ENCODE data around the gene INSR.

INSR gene

DNA sequence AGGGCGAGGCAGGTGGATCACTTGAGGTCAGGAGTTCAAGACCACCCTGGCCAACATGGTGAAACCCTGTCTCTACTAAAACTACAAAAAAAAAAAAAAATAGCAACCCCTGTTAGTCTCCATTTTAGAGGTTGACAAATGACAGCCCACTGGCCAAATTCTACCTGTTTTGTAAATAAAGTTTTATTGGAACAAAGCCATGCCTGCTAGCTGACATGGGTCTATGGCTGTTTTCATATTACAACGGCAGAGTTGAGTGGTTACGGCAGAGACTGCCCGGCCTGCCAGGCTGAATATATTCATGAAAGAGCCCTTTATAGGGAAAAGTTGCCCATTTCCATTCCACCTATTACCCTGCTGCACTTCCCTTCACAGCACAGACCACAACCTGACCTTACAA is 121.4 kb downstream of the INSR start:
- Histone ChIP-seq H3K36me3 (ENCODE audit: insufficient read depth) (peaks cover 24% of the 10 kb centered on the region; the same call in 1 of the 2 replicates), H3K4me1 (ENCODE audit: low read depth, poor library complexity, severe bottlenecking) (no peaks in the 10 kb centered on the region), H3K4me2 (no peak overlapping the region), H3K4me3 (IDR thresholded peaks at IDR 0.05; ENCODE audit: insufficient read depth, low read depth, low read length) (no peak overlapping the region), H3K79me2 (ENCODE audit: insufficient read depth, low read depth) (0 out of 2 replicates have a peak, but pooled peaks cover 4% of the 10 kb centered on the region), H3K9ac (no peak overlapping the region), H4K20me1 (ENCODE audit: insufficient read depth) (no peaks in the 10 kb centered on the region), H2AFZ (ENCODE audit: low read depth) (no peak overlapping the region), H3K27ac (no peak overlapping the region), H3K27me3 (ENCODE audit: insufficient read depth, low read depth) (no peaks in the 10 kb centered on the region)
- TF ChIP-seq, protein P1, sequence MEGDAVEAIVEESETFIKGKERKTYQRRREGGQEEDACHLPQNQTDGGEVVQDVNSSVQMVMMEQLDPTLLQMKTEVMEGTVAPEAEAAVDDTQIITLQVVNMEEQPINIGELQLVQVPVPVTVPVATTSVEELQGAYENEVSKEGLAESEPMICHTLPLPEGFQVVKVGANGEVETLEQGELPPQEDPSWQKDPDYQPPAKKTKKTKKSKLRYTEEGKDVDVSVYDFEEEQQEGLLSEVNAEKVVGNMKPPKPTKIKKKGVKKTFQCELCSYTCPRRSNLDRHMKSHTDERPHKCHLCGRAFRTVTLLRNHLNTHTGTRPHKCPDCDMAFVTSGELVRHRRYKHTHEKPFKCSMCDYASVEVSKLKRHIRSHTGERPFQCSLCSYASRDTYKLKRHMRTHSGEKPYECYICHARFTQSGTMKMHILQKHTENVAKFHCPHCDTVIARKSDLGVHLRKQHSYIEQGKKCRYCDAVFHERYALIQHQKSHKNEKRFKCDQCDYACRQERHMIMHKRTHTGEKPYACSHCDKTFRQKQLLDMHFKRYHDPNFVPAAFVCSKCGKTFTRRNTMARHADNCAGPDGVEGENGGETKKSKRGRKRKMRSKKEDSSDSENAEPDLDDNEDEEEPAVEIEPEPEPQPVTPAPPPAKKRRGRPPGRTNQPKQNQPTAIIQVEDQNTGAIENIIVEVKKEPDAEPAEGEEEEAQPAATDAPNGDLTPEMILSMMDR (conservative IDR thresholded peaks at IDR 0.05; ENCODE audit: low read depth, low read length), result no peak

DNA sequence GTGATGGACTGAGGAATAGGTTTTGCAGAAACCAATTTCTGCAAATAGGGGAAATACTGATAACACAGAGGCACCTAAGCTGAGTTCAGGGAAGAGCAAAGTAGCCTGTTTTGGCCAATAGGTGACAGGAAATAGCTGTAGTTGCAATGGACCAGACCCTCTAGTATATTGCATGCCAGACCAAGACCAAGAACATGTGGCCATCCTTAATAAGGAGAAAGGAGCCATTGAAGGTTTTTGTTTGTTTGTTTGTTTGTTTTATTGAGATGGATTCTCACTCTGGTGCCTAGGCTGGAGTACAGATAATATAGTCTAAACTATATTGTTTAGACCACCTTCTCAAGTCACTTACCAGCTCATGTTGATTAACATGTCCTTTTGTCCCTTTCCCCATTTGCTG is 123.2 kb downstream of the INSR start:
- Histone ChIP-seq H3K9ac (no peak overlapping the region), H3K79me2 (ENCODE audit: insufficient read depth, low read depth) (no peaks in the 10 kb centered on the region), H4K20me1 (ENCODE audit: insufficient read depth) (no peaks in the 10 kb centered on the region), H3K27ac (no peak overlapping the region), H3K36me3 (ENCODE audit: insufficient read depth) (peaks cover 24% of the 10 kb centered on the region; the same call in 1 of the 2 replicates), H2AFZ (ENCODE audit: low read depth) (no peak overlapping the region), H3K27me3 (ENCODE audit: insufficient read depth, low read depth) (no peaks in the 10 kb centered on the region), H3K4me1 (ENCODE audit: low read depth, poor library complexity, severe bottlenecking) (no peaks in the 10 kb centered on the region), H3K4me3 (IDR thresholded peaks at IDR 0.05; ENCODE audit: insufficient read depth, low read depth, low read length) (no peak overlapping the region), H3K4me2 (no peak overlapping the region)
- TF ChIP-seq, protein P1 (conservative IDR thresholded peaks at IDR 0.05; ENCODE audit: low read depth, low read length), result no peak

DNA sequence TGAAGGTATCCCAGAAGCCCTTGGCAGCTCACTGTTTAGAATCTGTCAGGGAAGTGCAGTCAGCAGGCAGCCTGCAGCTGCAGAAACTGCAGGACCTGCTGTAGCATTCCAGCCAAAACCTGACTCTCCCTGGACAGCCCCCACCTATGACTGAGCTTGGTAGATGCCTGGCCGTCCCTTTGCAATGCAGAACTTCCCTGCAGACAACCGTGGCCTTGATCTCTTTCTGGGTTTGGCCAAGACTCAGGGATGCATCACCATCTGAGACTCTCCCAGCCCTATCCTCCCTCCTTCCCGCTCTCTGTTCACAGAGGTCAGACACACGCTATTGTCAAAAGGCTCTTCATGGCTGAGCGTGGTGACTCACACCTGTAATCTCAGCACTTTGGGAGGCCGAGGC is 125.3 kb downstream of the INSR start:
- Histone ChIP-seq H3K4me3 (IDR thresholded peaks at IDR 0.05; ENCODE audit: insufficient read depth, low read depth, low read length) (no peak overlapping the region), H3K4me1 (ENCODE audit: low read depth, poor library complexity, severe bottlenecking) (no peaks in the 10 kb centered on the region), H3K9ac (no peak overlapping the region), H3K27me3 (ENCODE audit: insufficient read depth, low read depth) (no peaks in the 10 kb centered on the region), H2AFZ (ENCODE audit: low read depth) (no peak overlapping the region), H3K27ac (no peak overlapping the region), H4K20me1 (ENCODE audit: insufficient read depth) (no peaks in the 10 kb centered on the region), H3K36me3 (ENCODE audit: insufficient read depth) (peaks cover 24% of the 10 kb centered on the region; the same call in 1 of the 2 replicates), H3K4me2 (no peak overlapping the region), H3K79me2 (ENCODE audit: insufficient read depth, low read depth) (no peaks in the 10 kb centered on the region)
- TF ChIP-seq, protein P1 (conservative IDR thresholded peaks at IDR 0.05; ENCODE audit: low read depth, low read length), result no peak

DNA sequence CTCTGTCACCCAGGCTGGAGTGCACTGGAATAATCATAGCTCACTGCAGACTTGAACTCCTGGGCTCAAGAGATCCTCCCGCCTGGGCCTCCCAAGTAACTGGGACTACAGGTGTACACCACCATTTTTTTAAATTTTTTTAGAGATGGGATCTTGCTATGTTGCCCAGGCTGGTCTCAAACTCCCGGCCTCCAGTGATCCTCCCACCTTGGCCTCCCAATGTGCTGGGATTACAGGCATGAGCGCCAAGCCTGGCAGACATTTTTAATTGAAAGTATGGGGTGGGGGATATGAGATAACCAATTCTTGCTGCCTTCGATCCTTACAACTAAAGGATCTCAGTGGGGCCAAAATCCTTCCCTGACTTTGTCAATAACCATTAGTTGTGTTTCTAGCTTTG is 132.9 kb downstream of the INSR start:
- Histone ChIP-seq H3K27me3 (ENCODE audit: insufficient read depth, low read depth) (no peaks in the 10 kb centered on the region), H4K20me1 (ENCODE audit: insufficient read depth) (no peaks in the 10 kb centered on the region), H2AFZ (ENCODE audit: low read depth) (no peak overlapping the region), H3K4me1 (ENCODE audit: low read depth, poor library complexity, severe bottlenecking) (no peaks in the 10 kb centered on the region), H3K9ac (no peak overlapping the region), H3K4me3 (IDR thresholded peaks at IDR 0.05; ENCODE audit: insufficient read depth, low read depth, low read length) (no peak overlapping the region), H3K79me2 (ENCODE audit: insufficient read depth, low read depth) (no peaks in the 10 kb centered on the region), H3K36me3 (ENCODE audit: insufficient read depth) (no peaks in the 10 kb centered on the region), H3K4me2 (no peak overlapping the region), H3K27ac (no peak overlapping the region)
- TF ChIP-seq, protein P1 (conservative IDR thresholded peaks at IDR 0.05; ENCODE audit: low read depth, low read length), result no peak

All from KMS-11 (cell line).